K562 (cell line): ENCODE data around the gene HIP1R. TPM values are rescaled to one million over a fixed set of nuclear protein-coding genes. Genes with fewer than 3 reads are reported as not detected.

Experiments used
- ATAC-seq: fragments of 200-7000 bp; cut with Tn5 transposase; 3 replicates; pipeline ENCODE4 v1.9.1; 2020; ENCODE audit warnings: moderate library complexity
- BruUV-seq: library from RNA; stranded (reverse); fragments of 400-500 nt; replicated peaks from 2 replicates; lab custom pipeline; 2021; lab: Mats Ljungman, UMichigan
- CTCF ChIA-PET: fragments of 300-600 bp; formaldehyde crosslinking; extraction: SDS; loops from one replicate; lab custom pipeline; 2021; ENCODE audit warnings: low intra/inter-chr PET ratio; lab: Yijun Ruan, JAX
- POLR2A ChIA-PET: fragments of 300-600, 350-650 bp; sonication (Branson Sonifier 250); formaldehyde crosslinking; extraction: SDS; loops from one replicate; lab custom pipeline; 2021; ENCODE audit warnings: antibody characterized with exemption, inconsistent platforms; lab: Yijun Ruan, JAX
- DNase-seq, 4 experiments: peaks; one replicate each; pipeline versions ENCODE4 v3.0.0 to v3.0.0-alpha.2; 2011 to 2018; ENCODE audit warnings: low spot score in 3 of 4, mixed read lengths in 3 of 4; ENCODE audit errors: extremely low read depth in 1 of 4
- FAIRE-seq: peaks from 2 replicates; lab custom pipeline; 2011; peaks lifted over from hg19 to GRCh38; lab: Jason Lieb, UNC
- H2AFZ ChIP-seq: 2 replicates; pipeline ENCODE4 v1.6.0; 2011; ENCODE audit warnings: low read depth, low read length, control low read depth, inconsistent platforms
- H3K27ac ChIP-seq: fragments of 200-600 bp; 3 replicates; pipeline ENCODE4 v1.8.0; 2011; ENCODE audit warnings: low read depth, mild to moderate bottlenecking, control low read depth, inconsistent platforms, low read length, moderate library complexity, mixed read lengths; ENCODE audit errors: extremely low read depth
- H3K27me3 ChIP-seq, 2 experiments: fragments of 300-600 bp in 1 of 2; 2 replicates in 1 of 2; 3 replicates in 1 of 2; pipeline versions ENCODE4 v1.6.0 to v1.8.0; 2011; ENCODE audit warnings: inconsistent platforms in 2 of 2, low read length in 2 of 2, mild to moderate bottlenecking in 1 of 2, mixed read lengths in 1 of 2, moderate library complexity in 1 of 2; ENCODE audit not compliant: control insufficient read depth in 2 of 2, insufficient read depth in 2 of 2
- H3K36me3 ChIP-seq: fragments of 300-600 bp; 3 replicates; pipeline ENCODE4 v1.8.0; 2011; ENCODE audit warnings: mild to moderate bottlenecking, low read length, inconsistent platforms; ENCODE audit not compliant: control insufficient read depth, insufficient read depth
- H3K4me1 ChIP-seq, 2 experiments: fragments of 200-600 bp in 1 of 2; replicated peaks in 1 of 2; 2 replicates in 1 of 2; 3 replicates in 1 of 2; pipeline versions ENCODE4 v1.5.1 to v1.8.0; 2011; ENCODE audit warnings: inconsistent platforms in 2 of 2, low read length in 2 of 2, mild to moderate bottlenecking in 1 of 2, mixed read lengths in 1 of 2, moderate library complexity in 1 of 2; ENCODE audit not compliant: control insufficient read depth in 2 of 2, insufficient read depth in 2 of 2
- H3K4me2 ChIP-seq: 2 replicates; pipeline ENCODE4 v1.6.1; 2011; ENCODE audit warnings: low read length, control low read depth, inconsistent platforms, mixed read lengths; ENCODE audit not compliant: insufficient read depth
- H3K4me3 ChIP-seq: fragments of 200-600 bp; sonication (generic), shearing (Covaris generic); 2 replicates; pipeline ENCODE4 v1.5.1; 2016; ENCODE audit warnings: control low read depth, inconsistent platforms
- H3K79me2 ChIP-seq: fragments of 200-600 bp; 3 replicates; pipeline ENCODE4 v1.8.0; 2011; ENCODE audit warnings: low read length, inconsistent platforms; ENCODE audit not compliant: control insufficient read depth, insufficient read depth
- H3K9ac ChIP-seq, 2 experiments: 2 replicates each; pipeline versions ENCODE4 v1.6.0 to v1.6.1; 2011; ENCODE audit warnings: low read depth in 2 of 2, low read length in 2 of 2, control low read depth in 1 of 2, inconsistent platforms in 1 of 2, mild to moderate bottlenecking in 1 of 2, mixed read lengths in 1 of 2; ENCODE audit not compliant: insufficient read depth in 1 of 2
- H3K9me1 ChIP-seq: one replicate; pipeline ENCODE4 v1.6.0; 2011; ENCODE audit warnings: inconsistent platforms, mild to moderate bottlenecking, low read length, moderate library complexity; ENCODE audit not compliant: control insufficient read depth, insufficient read depth
- H3K9me3 ChIP-seq: replicated peaks from 2 replicates; pipeline ENCODE4 v1.5.1; 2011; ENCODE audit warnings: low read depth, low read length, inconsistent platforms; ENCODE audit not compliant: control insufficient read depth, insufficient read depth
- H4K20me1 ChIP-seq: replicated peaks from 2 replicates; pipeline ENCODE4 v1.6.1; 2011; ENCODE audit warnings: low read length, inconsistent platforms, mixed read lengths; ENCODE audit not compliant: control insufficient read depth, insufficient read depth
- CEBPG ChIP-seq, 3 experiments: fragments of 200-800 bp in 1 of 3; sonication (Bioruptor generic) in 1 of 3; sonication (generic) in 1 of 3; formaldehyde crosslinking in 1 of 3; IDR thresholded peaks in 2 of 3; conservative IDR thresholded peaks in 1 of 3; 2 replicates each; pipeline versions ENCODE4 v1.6.1 to v1.8.0; 2016 to 2022; ENCODE audit warnings: missing compliant biosample characterization in 2 of 3, missing genetic modification characterization in 2 of 3, mild to moderate bottlenecking in 1 of 3, missing genetic modification reagents in 1 of 3
- CREB1 ChIP-seq, 2 experiments: sonication (generic) in 1 of 2; formaldehyde crosslinking in 1 of 2; IDR thresholded peaks; 2 replicates each; pipeline versions ENCODE4 v1.6.1 to v1.8.0; 2012 to 2022; ENCODE audit warnings: inconsistent platforms in 1 of 2, mild to moderate bottlenecking in 1 of 2, missing genetic modification reagents in 1 of 2, moderate library complexity in 1 of 2
- GTF2A2 ChIP-seq: IDR thresholded peaks from 2 replicates; pipeline ENCODE4 v1.6.1; 2016; ENCODE audit warnings: mild to moderate bottlenecking, missing genetic modification characterization, missing compliant biosample characterization
- SP1 ChIP-seq: sonication (generic); formaldehyde crosslinking; IDR thresholded peaks from 2 replicates; pipeline ENCODE4 v1.8.1; 2022; ENCODE audit warnings: mild to moderate bottlenecking, missing genetic modification reagents
- WGBS: fragments of 100-300 bp; shearing (Covaris generic); methylation state at CpG from one replicate; pipeline ENCODE4 v1.1.6; 2016; ENCODE audit warnings: low coverage, mixed read lengths; ENCODE audit not compliant: insufficient coverage; ENCODE audit errors: missing lambda C conversion rate; 5-methylcytosine and 5-hydroxymethylcytosine counted together
- in situ Hi-C: fragments of 300-500 bp; cut with MboI; formaldehyde crosslinking; loops from 4 replicates; pipeline ENCODE4 v1.15.0; 2018; ENCODE audit warnings: inconsistent platforms, mixed read lengths
- intact Hi-C: fragments of 100-400 bp; cut with micrococcal nuclease; formaldehyde crosslinking; loops from 2 replicates; pipeline ENCODE4 v1.14.2; 2022
- polyA plus RNA-seq, 8 experiments: library from polyadenylated mRNA; depleted of rRNA in 4 of 8; stranded (reverse) in 5 of 8; unstranded in 3 of 8; fragments of >200 nt; fragmentation: Nextera tagmentation in 2 of 8; fragmentation: Illumina TruSeq in 1 of 8; extraction: Ambion mirVana in 2 of 8; extraction: Trizol in 1 of 8; gene quantifications; 2 replicates each; pipeline versions ENCODE4 v1.2.1 to v1.2.3, GENCODE V29; 2011 to 2014; ENCODE audit warnings: inconsistent platforms in 1 of 8, missing spikeins in 1 of 8
- total RNA-seq, 7 experiments: library from RNA; depleted of rRNA in 6 of 7; stranded (reverse); fragments of >200 nt in 6 of 7; fragmentation: Illumina TruSeq in 2 of 7; extraction: Trizol in 2 of 7; gene quantifications; 2 replicates each; pipeline versions ENCODE4 v1.2.1 to v1.2.3, GENCODE V29; 2011 to 2021; ENCODE audit warnings: low replicate concordance in 1 of 7

Gene HIP1R
- total and polyA plus RNA-seq, 9 of the 15 experiments (the other 6 are each of a cell fraction or from before 2014, with no cell fraction given) = 0.15 to 31.0 (median 14.2) TPM

DNA sequence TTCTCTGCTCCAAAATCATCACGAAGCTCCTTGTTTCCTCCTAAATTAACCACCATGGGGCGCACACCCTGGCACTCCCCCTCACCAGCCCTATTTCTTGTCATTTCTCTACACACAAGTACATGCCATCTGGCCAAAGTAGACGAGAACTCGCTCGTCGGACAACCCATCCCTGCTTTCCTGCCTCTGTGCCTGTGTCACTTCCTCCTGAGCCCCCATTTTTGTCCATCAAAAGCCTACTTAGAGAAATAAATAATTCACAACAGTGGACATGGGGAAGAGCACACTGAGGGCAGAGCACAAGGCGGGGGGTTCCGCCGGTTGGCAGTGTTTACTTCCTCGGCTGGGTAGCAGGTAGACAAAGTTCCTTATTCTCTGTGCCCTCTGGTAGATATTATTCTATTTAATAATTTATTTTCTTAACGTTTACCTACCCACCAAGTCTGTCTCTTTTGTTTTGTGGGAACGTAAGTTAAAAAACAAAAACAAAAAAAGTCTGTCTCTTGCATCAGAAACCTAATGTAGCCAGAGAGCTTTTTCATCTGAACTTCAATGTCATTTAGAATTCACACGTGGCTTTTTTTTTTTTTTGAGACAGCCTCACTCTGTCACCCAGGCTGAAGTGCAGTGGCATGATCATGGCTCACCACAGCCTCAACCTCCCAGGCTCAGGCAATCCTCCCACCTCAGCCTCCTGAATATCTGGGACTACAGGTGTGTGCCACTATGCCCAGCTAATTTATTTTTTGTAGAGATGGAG, 54.7 kb downstream of the HIP1R start:
- peaks cover 41 to 80% of the 10 kb centered on the region in 2 experiments for H3K4me1 ChIP-seq
- POLR2A ChIA-PET = interaction anchor here (0.7 to 2.1 kb wide), 2 partner anchors 32 to 44 kb away, joined by 3 to 4 read pairs; no protein-coding TSS in a partner anchor
- ATAC-seq (no peak), FAIRE-seq (no peak), DNase-seq (no peak)
- no peak overlapping the region for H3K4me2 ChIP-seq
- no peaks in the 10 kb centered on the region for H3K9me1 ChIP-seq
- no peak overlapping the region for H3K4me3 ChIP-seq
- TF ChIP-seq CEBPG (CRISPR knock-in tag; IDR thresholded peaks at IDR 0.05) = 0 out of 2 replicates have a peak, but pooled peaks have one; percentile 7
- no peak for TF ChIP-seq CEBPG (tag; conservative IDR thresholded peaks at IDR 0.05 in 1 of 2, IDR thresholded peaks at IDR 0.05 in 1 of 2)
- no peak for TF ChIP-seq GTF2A2 (tag)
- TF ChIP-seq SP1 (CRISPR knock-in tag) = 0 out of 2 replicates have a peak, but pooled peaks have one; percentile 19
- TF ChIP-seq CREB1 (IDR thresholded peaks at IDR 0.05) = no peak
- TF ChIP-seq CREB1 (CRISPR knock-in tag; IDR thresholded peaks at IDR 0.05) = no peak
- TF ChIP-seq, all 486 proteins: peak for 2
- Histone ChIP-seq H3K36me3 (peaks cover 18% of the 10 kb centered on the region; the same call in 2 of the 3 replicates), H4K20me1 (peaks cover 41% of the 10 kb centered on the region), H3K9ac (peak overlapping the region in 1 of 2 experiments; percentile 4; a peak in 1 of 4 replicates), H3K79me2 (peaks cover 96% of the 10 kb centered on the region), H2AFZ (no peak overlapping the region), H3K9me3 (no peaks in the 10 kb centered on the region), H3K27me3 (no peaks in the 10 kb centered on the region), H3K27ac (no peak overlapping the region)
- intact Hi-C loops (loop anchor here (10.0 kb wide), 1 partner anchor 345 kb away; the partner anchor contains the start of genes MPHOSPH9 and MTRFR), in situ Hi-C loops (no loop called here)
- no TSS peak for BruUV-seq
- CTCF ChIA-PET = no interaction called here
- 78% methylated on average over 13 of the region's 13 CpGs for WGBS
